Measurements from ENCODE around the gene FAHD2A.
"Not testable (repeated sequence)": the region's sequence is repeated elsewhere in the genome, so short reads cannot be mapped to it uniquely, and the experiment has no call there.

The FAHD2A gene

DNA sequence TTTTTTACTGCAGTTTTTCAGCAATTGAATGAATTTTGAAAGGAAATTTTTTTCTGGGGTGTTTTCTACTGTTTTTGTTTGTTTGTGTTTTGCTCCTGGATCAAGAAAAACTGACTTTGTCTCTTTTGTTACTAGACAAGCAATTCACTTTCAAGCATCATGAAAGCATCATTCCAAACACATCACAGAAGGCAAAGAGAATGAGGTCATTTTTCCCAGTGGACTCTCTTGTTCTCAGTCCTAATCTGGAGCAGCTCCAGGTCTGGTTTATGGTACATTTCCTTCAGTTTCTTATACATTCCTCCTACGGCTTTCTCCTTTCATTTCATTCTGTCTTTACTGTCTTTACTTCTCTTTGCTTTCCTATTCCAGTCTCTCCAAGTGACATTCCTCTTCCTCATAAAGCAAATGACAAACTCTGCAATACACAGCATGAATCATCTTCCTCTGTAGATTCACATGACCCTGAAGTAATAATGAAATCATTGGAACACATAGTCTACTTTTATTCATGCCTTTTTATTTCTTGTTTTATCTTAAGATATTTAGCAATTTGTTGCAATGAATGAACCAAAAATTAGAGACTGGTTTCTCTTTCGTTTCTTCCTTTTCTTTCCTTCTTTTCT is 40.1 kb downstream of the FAHD2A start:
- not testable (repeated sequence) for DNase-seq

GRCh38 chr2:95445317-95445716 is 42.8 kb downstream of the FAHD2A start:
- not testable (repeated sequence) for DNase-seq

DNA sequence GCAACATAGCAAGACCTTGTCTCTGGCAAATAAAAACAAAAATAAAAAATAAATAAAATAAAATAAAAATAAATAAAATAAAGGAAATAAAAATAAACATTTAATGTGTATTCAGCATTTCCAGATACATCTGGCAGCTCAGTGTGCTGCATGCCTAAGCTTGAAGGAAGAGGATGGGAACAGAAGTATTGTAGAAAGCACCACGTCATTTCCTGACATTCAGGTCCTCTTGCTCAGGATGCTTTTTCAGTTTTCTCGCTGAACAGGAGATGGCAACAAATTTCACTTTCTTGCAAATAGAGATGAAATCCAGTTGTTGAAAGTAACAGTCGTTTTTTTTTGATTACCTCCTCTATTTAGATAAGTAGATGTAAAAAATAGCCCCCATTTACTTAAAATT is 60.8 kb downstream of the FAHD2A start:
- DNase-seq = not testable (repeated sequence)

Data from T1000 (cell line).